Chondrocyte (in vitro differentiated cells): Measurements from ENCODE around the gene LGALS3BP. TPM values are rescaled to one million over a fixed set of nuclear protein-coding genes. Genes with fewer than 3 reads are reported as not detected.

Experiments
- DNase-seq: peaks from one replicate; pipeline ENCODE4 v3.0.0; 2021; ENCODE audit warnings: mixed read lengths, low spot score
- H3K27ac Mint-ChIP-seq: one replicate; pipeline ENCODE4 v1.8.0; 2021; ENCODE audit warnings: mild to moderate bottlenecking, moderate library complexity, mixed read lengths; ENCODE audit not compliant: unreplicated experiment
- H3K27me3 Mint-ChIP-seq: 2 replicates; pipeline ENCODE4 v1.8.0; 2021; ENCODE audit warnings: low read depth, mixed read lengths
- H3K36me3 Mint-ChIP-seq: 2 replicates; pipeline ENCODE4 v1.8.0; 2021; ENCODE audit warnings: low read depth, mixed read lengths
- H3K4me1 Mint-ChIP-seq: 2 replicates; pipeline ENCODE4 v1.8.0; 2021; ENCODE audit warnings: low read depth, mild to moderate bottlenecking, mixed read lengths
- H3K4me3 Mint-ChIP-seq: one replicate; pipeline ENCODE4 v1.8.0; 2021; ENCODE audit warnings: mild to moderate bottlenecking, moderate library complexity, mixed read lengths; ENCODE audit not compliant: unreplicated experiment
- H3K9me3 Mint-ChIP-seq: 2 replicates; pipeline ENCODE4 v1.8.0; 2021; ENCODE audit warnings: low read depth, mixed read lengths
- total RNA-seq: library from RNA; stranded (reverse); gene quantifications from 3 replicates; pipeline ENCODE4 v1.2.1, GENCODE V29; 2021
- TF ChIP-seq, protein P1 (sequence below): fragments of 200-600 bp; sonication (generic); IDR thresholded peaks from 2 replicates; pipeline ENCODE4 v1.5.0; 2021; ENCODE audit warnings: antibody characterized with exemption, mild to moderate bottlenecking, moderate library complexity

LGALS3BP gene
- total RNA-seq, 1 donor from 2014 or later: 127 TPM

- TF ChIP-seq, protein P1, sequence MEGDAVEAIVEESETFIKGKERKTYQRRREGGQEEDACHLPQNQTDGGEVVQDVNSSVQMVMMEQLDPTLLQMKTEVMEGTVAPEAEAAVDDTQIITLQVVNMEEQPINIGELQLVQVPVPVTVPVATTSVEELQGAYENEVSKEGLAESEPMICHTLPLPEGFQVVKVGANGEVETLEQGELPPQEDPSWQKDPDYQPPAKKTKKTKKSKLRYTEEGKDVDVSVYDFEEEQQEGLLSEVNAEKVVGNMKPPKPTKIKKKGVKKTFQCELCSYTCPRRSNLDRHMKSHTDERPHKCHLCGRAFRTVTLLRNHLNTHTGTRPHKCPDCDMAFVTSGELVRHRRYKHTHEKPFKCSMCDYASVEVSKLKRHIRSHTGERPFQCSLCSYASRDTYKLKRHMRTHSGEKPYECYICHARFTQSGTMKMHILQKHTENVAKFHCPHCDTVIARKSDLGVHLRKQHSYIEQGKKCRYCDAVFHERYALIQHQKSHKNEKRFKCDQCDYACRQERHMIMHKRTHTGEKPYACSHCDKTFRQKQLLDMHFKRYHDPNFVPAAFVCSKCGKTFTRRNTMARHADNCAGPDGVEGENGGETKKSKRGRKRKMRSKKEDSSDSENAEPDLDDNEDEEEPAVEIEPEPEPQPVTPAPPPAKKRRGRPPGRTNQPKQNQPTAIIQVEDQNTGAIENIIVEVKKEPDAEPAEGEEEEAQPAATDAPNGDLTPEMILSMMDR: no peak
- H3K4me3 Mint-ChIP-seq: no peak overlapping the region
- H3K27me3 Mint-ChIP-seq: peaks cover 2% of the 10 kb centered on the region
- H3K36me3 Mint-ChIP-seq: no peaks in the 10 kb centered on the region
- H3K9me3 Mint-ChIP-seq: no peaks in the 10 kb centered on the region
- peaks cover 36% of the 10 kb centered on the region for H3K4me1 Mint-ChIP-seq
- H3K27ac Mint-ChIP-seq: no peak overlapping the region
- no peak for DNase-seq
Measured at GRCh38 chr17:78929908-78930775, 49.6 kb downstream of the LGALS3BP start.

GRCh38 chr17:78925662-78926555, 53.8 kb downstream of the LGALS3BP start:
- Mint-ChIP-seq H3K36me3 (no peaks in the 10 kb centered on the region), H3K27ac (peak overlapping the region; percentile 76), H3K4me1 (peaks cover 42% of the 10 kb centered on the region), H3K9me3 (no peaks in the 10 kb centered on the region), H3K4me3 (peak overlapping the region; percentile 52), H3K27me3 (peaks cover 2% of the 10 kb centered on the region)
- TF ChIP-seq, protein P1: no peak
- no peak for DNase-seq

DNA sequence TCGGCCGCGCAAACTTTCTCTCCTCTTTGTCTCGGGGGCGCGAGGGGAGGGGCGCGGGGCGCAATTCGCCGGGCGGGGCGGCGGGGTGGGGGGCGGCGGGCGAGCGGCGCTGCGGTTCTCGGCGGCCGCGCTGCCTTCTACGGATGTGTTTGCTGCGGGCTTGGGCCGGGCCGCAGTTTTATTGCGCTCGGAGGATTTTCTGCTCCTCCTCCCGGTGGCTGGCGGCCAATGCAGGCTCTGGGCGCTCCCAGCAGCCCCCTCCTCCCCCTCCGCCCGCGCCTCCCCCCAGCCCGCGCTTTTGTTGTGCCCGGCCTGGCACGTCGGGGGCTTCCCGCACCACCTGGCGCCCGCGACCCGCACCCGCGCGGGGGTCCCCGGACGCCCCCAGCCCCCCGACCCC, 54.5 kb downstream of the LGALS3BP start, which contains the start of gene TIMP2:
TIMP2 (minus strand) TSS at position 154 of the 400 bp plus-strand sequence. CDS start 299 bp downstream, outside the sequence.
- DNase-seq: no peak
- Mint-ChIP-seq H3K27ac (peak within 1 kb of the TSS; percentile 76), H3K4me3 (peak within 1 kb of the TSS; percentile 79), H3K27me3 (peaks cover 2% of the 10 kb centered on the region), H3K9me3 (no peaks in the 10 kb centered on the region), H3K36me3 (no peaks in the 10 kb centered on the region), H3K4me1 (peaks cover 48% of the 10 kb centered on the region)
- TF ChIP-seq, protein P1: peak; percentile 55

DNA sequence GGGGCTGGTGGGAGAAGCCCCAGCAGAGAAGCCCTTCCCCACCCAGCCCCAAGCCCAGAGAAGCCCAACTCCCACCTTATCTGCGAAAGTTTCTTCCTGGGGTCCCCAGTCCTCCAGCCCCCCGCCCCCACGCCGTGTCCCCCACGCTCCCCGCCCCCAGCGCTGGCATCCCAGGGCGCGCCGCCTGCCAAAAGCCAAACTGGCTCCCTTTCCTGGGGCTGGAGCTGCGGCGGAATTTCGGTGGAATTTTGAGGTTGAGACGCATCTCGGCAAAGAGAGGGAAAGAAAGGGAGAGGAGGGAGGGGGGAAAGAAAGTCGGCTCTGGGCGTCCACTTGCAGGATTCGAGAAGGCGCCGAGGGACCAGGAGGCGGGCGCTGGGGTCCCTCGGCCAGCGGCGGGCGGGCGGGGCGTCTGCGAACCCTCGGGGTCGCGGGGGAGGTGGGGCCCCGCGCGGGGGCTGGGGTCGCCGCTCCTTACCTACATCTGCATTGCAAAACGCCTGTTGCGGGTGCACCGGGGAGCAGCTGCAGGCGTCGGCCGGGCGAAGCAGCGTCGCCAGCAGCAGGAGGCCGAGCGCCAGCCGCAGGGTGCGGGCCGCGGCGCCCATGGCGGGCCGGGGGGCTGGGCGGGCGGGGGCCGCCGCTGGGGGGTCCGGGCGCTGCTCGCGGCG, 55.1 kb downstream of the LGALS3BP start:
- Mint-ChIP-seq H3K9me3 (no peaks in the 10 kb centered on the region), H3K27me3 (peaks cover 2% of the 10 kb centered on the region), H3K4me3 (peak overlapping the region; percentile 79), H3K27ac (peak overlapping the region; percentile 36), H3K4me1 (peaks cover 53% of the 10 kb centered on the region), H3K36me3 (no peaks in the 10 kb centered on the region)
- no peak for DNase-seq
- TF ChIP-seq, protein P1: no peak
